ENCODE measurements around the gene TMEM183A. TPM values are rescaled to one million over a fixed set of nuclear protein-coding genes. Genes with fewer than 3 reads are reported as not detected.

The TMEM183A gene
- total and polyA plus RNA-seq, 2 experiments from 2014 or later = 55.1 to 128 TPM

- peaks cover 5% of the 10 kb centered on the region; the same call in 1 of the 2 replicates for H3F3A ChIP-seq (replicated peaks; ENCODE audit: low read depth)
- H3K27ac Mint-ChIP-seq = no peak overlapping the region
- H3K79me2 ChIP-seq (replicated peaks; ENCODE audit: insufficient read depth) = peaks cover 33% of the 10 kb centered on the region
- no peaks in the 10 kb centered on the region for H3K4me1 Mint-ChIP-seq
- ATAC-seq (no peak), DNase-seq (ENCODE audit: low spot score) (no peak)
- no peak overlapping the region for H3K27ac ChIP-seq (ENCODE audit: low read depth)
- H3K27me3 Mint-ChIP-seq (ENCODE audit: insufficient read depth, low read depth, poor library complexity) = peaks cover 5% of the 10 kb centered on the region
- peaks cover 95% of the 10 kb centered on the region for H3K36me3 Mint-ChIP-seq (ENCODE audit: low read depth)
- no peak overlapping the region for H3K4me3 Mint-ChIP-seq
- no peaks in the 10 kb centered on the region for H3K4me1 ChIP-seq (ENCODE audit: insufficient read depth)
- H3K27me3 ChIP-seq (ENCODE audit: insufficient read depth) = no peaks in the 10 kb centered on the region
- H3K4me3 ChIP-seq = no peak overlapping the region
- no peak overlapping the region for H3K4me2 ChIP-seq
- H4K20me1 ChIP-seq (replicated peaks; ENCODE audit: insufficient read depth) = peaks cover 31% of the 10 kb centered on the region
- H3K36me3 ChIP-seq (ENCODE audit: insufficient read depth) = peaks cover 73% of the 10 kb centered on the region
- H2AFZ ChIP-seq = no peak overlapping the region
- H3K9me3 Mint-ChIP-seq = no peaks in the 10 kb centered on the region
- H3K9me2 ChIP-seq (ENCODE audit: insufficient read depth) = no peaks in the 10 kb centered on the region
- no peak for TF ChIP-seq EZH2 (IDR thresholded peaks at IDR 0.05; ENCODE audit: low read depth, unreplicated experiment)
- no peak for TF ChIP-seq ETS1 (IDR thresholded peaks at IDR 0.05)
- TF ChIP-seq CTCF (conservative IDR thresholded peaks at IDR 0.05; ENCODE audit: low read depth in 2 of 2) = no peak
- no peak for TF ChIP-seq JUNB (IDR thresholded peaks at IDR 0.05; ENCODE audit: unreplicated experiment)
- no peak for TF ChIP-seq ZNF331 (CRISPR knock-in tag; IDR thresholded peaks at IDR 0.05; ENCODE audit: low read depth)
- no peak for TF ChIP-seq ZNF462 (CRISPR knock-in tag; IDR thresholded peaks at IDR 0.05)
- no peak for TF ChIP-seq EZH2phosphoT487 (IDR thresholded peaks at IDR 0.05; ENCODE audit: unreplicated experiment)
- TF ChIP-seq ZNF114 (CRISPR knock-in tag; IDR thresholded peaks at IDR 0.05) = no peak
- no peak for TF ChIP-seq POLR2AphosphoS5 (IDR thresholded peaks at IDR 0.05; ENCODE audit: low read depth)
- TF ChIP-seq REST (IDR thresholded peaks at IDR 0.05; ENCODE audit: unreplicated experiment) = no peak
- TF ChIP-seq NANOG (IDR thresholded peaks at IDR 0.05; ENCODE audit: borderline replicate concordance) = no peak
- TF ChIP-seq STAT1 (IDR thresholded peaks at IDR 0.05; ENCODE audit: unreplicated experiment) = no peak
- TF ChIP-seq CREB1 (CRISPR knock-in tag; IDR thresholded peaks at IDR 0.05; ENCODE audit: low read depth) = no peak
Observed at GRCh38 chr1:203017061-203017460, 9.9 kb downstream of the TMEM183A start.
